GM10266 (cell line): Measurements from ENCODE around the gene NOTCH2.

Experiments
- DNase-seq: peaks from one replicate; pipeline ENCODE4 v3.0.0; 2012; ENCODE audit errors: extremely low spot score
- TF ChIP-seq, protein P1 (sequence below): IDR thresholded peaks from 2 replicates; pipeline ENCODE4 v1.5.1; 2012; ENCODE audit warnings: mild to moderate bottlenecking, low read depth; ENCODE audit not compliant: control insufficient read depth, insufficient read depth; ENCODE audit errors: missing control alignments

The NOTCH2 gene

DNA sequence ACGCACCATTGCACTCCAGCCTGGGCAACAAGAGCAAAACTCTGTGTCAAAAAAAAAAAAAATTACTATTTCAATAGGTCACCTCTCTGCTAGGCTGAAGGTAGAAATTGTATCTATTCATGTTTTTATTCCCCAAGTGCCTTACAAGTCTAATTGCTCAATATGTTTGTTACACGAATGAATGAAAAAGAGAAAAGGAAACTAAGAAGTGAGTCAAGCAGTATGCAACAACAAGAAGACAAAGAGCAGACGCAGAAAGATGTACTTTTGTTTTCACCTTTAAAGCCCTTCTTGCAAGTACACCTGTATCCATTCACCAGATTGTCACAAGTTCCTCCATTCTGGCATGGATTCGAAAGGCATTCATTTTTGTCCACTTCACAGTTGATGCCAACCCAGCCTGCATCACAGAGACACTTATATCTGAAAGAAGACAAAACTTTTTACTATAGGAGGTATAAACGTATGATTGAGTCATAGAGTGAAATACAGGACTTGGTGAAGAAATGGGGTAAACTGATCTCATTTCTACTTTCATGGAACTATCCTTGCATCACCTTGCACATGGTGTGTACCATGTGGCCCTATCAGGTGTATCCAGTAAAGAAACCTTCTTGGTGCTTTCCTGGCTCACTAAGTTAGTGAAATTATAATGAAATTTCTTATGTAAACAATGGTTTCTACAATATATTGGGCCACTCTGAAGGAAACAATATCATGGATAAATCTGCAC lies 116.0 kb downstream of the NOTCH2 start:
- TF ChIP-seq, protein P1, sequence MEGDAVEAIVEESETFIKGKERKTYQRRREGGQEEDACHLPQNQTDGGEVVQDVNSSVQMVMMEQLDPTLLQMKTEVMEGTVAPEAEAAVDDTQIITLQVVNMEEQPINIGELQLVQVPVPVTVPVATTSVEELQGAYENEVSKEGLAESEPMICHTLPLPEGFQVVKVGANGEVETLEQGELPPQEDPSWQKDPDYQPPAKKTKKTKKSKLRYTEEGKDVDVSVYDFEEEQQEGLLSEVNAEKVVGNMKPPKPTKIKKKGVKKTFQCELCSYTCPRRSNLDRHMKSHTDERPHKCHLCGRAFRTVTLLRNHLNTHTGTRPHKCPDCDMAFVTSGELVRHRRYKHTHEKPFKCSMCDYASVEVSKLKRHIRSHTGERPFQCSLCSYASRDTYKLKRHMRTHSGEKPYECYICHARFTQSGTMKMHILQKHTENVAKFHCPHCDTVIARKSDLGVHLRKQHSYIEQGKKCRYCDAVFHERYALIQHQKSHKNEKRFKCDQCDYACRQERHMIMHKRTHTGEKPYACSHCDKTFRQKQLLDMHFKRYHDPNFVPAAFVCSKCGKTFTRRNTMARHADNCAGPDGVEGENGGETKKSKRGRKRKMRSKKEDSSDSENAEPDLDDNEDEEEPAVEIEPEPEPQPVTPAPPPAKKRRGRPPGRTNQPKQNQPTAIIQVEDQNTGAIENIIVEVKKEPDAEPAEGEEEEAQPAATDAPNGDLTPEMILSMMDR, result no peak
- no peak for DNase-seq

- no peak for DNase-seq
- TF ChIP-seq, protein P1, result no peak
These were observed 117.0 kb downstream of the NOTCH2 start for GRCh38 chr1:119952496-119952895.

DNA sequence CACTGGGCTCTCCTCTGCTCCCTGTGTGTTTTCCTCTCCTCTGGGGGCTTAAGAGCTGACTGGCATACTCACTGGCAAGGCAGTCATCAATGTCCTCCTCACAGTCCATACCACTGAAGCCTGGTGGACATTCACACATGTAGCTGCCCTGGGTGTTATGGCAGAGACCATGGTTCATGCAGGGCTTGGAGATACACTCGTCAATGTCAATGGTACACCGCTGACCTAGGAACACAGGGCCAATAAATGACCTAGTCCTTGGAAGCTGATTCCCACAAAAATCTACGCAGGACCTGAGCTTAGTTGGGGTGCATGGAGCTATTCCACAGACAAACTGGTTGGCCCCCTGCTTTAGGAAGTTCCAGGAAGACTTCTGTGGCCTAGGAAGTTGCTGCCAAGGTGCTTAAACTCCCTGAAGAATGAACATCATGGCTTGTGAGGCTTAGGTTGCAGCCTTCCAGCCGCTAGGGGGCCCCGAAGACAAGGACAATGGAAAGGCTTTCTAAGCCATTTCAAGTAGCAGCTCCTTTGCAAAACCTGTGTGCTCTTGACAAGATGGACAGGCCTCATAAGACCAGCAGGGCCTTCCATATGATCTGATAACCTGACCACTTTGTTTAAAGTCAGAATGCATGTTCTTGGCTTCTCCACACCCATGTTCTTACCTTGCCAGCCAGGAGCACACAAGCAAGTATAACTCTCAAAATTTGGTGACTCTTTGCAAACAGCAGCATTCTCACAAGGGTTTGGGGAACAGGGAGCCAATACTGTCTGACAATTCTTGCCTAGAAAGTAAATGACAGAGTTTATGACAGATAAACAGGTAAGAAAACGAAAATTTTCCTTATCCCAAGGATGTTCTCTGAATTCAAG lies 120.9 kb downstream of the NOTCH2 start:
- TF ChIP-seq, protein P1, result peak; percentile 96
- peak; percentile 53 for DNase-seq

DNA sequence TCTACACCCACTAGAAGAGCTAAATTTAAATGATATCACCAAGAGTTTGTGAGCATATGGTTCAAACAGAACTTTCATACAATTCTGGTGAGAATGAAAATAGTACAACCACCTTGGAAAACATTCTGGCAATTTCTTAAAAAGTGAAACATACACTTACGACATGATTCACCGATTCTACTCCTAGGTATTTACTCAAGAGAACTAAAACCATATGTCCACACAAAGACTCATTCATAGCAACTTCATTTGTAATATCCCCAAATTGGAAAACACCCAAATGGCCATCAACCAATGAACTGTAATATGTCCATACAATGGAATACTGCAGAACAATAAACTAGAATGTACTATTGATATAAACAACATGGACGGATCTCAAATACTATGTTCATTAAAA lies 122.0 kb downstream of the NOTCH2 start:
- TF ChIP-seq, protein P1, result no peak
- DNase-seq, result no peak

GRCh38 chr1:119946724-119947123 lies 122.7 kb downstream of the NOTCH2 start:
- TF ChIP-seq, protein P1, result no peak
- DNase-seq, result no peak

- DNase-seq, result no peak
- TF ChIP-seq, protein P1, result no peak
These were observed 126.2 kb downstream of the NOTCH2 start for GRCh38 chr1:119943216-119943615.

GRCh38 chr1:119941392-119941791 lies 128.1 kb downstream of the NOTCH2 start:
- no peak for DNase-seq
- TF ChIP-seq, protein P1, result no peak
